Neural cell (in vitro differentiated cells): Measurements from ENCODE around the gene YPEL5. TPM values are rescaled to one million over a fixed set of nuclear protein-coding genes. Genes with fewer than 3 reads are reported as not detected.

Experiments used
- H2AFZ ChIP-seq: fragments of 200-600, 300-800 bp; sonication (generic), shearing (Covaris generic); 2 replicates; pipeline ENCODE4 v1.6.0; 2014; ENCODE audit warnings: low read depth, mild to moderate bottlenecking, antibody characterized with exemption, low read length, moderate library complexity
- H3F3A ChIP-seq: fragments of 200-600 bp; shearing (Covaris generic); 2 replicates; pipeline ENCODE4 v1.6.1; 2016; ENCODE audit warnings: mild to moderate bottlenecking, moderate library complexity, mixed read lengths, antibody characterized with exemption, low read length; ENCODE audit not compliant: insufficient read depth, poor library complexity, severe bottlenecking
- H3K27ac ChIP-seq: fragments of 200-600, 300-800 bp; sonication (generic), shearing (Covaris generic); 2 replicates; pipeline ENCODE4 v1.5.1; 2014; ENCODE audit warnings: mild to moderate bottlenecking, low read length, moderate library complexity
- H3K27me3 ChIP-seq: fragments of 300-800, 200-600 bp; sonication (generic), shearing (Covaris generic); 2 replicates; pipeline ENCODE4 v1.6.0; 2014; ENCODE audit warnings: mild to moderate bottlenecking, low read depth, low read length, moderate library complexity; ENCODE audit not compliant: insufficient read depth
- H3K36me3 ChIP-seq: fragments of 300-800, 200-600 bp; sonication (generic), shearing (Covaris generic); 2 replicates; pipeline ENCODE4 v1.5.1; 2014; ENCODE audit warnings: mild to moderate bottlenecking, antibody characterized with exemption, low read length, moderate library complexity; ENCODE audit not compliant: insufficient read depth
- H3K4me2 ChIP-seq: fragments of 300-800, 200-600 bp; sonication (generic), shearing (Covaris generic); 2 replicates; pipeline ENCODE4 v1.6.0; 2014; ENCODE audit warnings: mild to moderate bottlenecking, low read length
- H3K4me3 ChIP-seq: fragments of 300-800, 200-600 bp; sonication (generic), shearing (Covaris generic); 2 replicates; pipeline ENCODE4 v1.5.1; 2014; ENCODE audit warnings: mild to moderate bottlenecking, low read length, moderate library complexity
- H3K79me2 ChIP-seq: fragments of 200-600 bp; shearing (Covaris generic); replicated peaks from 2 replicates; pipeline ENCODE4 v1.6.0; 2014; ENCODE audit warnings: mild to moderate bottlenecking, low read length, moderate library complexity; ENCODE audit not compliant: insufficient read depth
- H3K9ac ChIP-seq: fragments of 300-800, 200-600 bp; sonication (generic), shearing (Covaris generic); 2 replicates; pipeline ENCODE4 v1.6.1; 2016; ENCODE audit warnings: mild to moderate bottlenecking, low read length, mixed read lengths
- H3K9me2 ChIP-seq: fragments of 200-600 bp; shearing (Covaris generic); 2 replicates; pipeline ENCODE4 v1.6.1; 2016; ENCODE audit warnings: mild to moderate bottlenecking, low read length, mixed read lengths; ENCODE audit not compliant: insufficient read depth
- H3K9me3 ChIP-seq: fragments of 200-600, 300-800 bp; sonication (generic), shearing (Covaris generic); 2 replicates; pipeline ENCODE4 v1.6.1; 2016; ENCODE audit warnings: mild to moderate bottlenecking, mixed run types, low read length, moderate library complexity, mixed read lengths
- H4K20me1 ChIP-seq: fragments of 200-600 bp; shearing (Covaris generic); 2 replicates; pipeline ENCODE4 v1.6.1; 2016; ENCODE audit warnings: mild to moderate bottlenecking, mixed run types; ENCODE audit not compliant: insufficient read depth
- CTCF ChIP-seq: fragments of 450-650 bp; IDR thresholded peaks from 2 replicates; pipeline ENCODE4 v1.5.1; 2014; ENCODE audit warnings: antibody characterized with exemption, mild to moderate bottlenecking, moderate library complexity; ENCODE audit not compliant: poor library complexity, severe bottlenecking
- EP300 ChIP-seq: fragments of 450-650 bp; conservative IDR thresholded peaks from 2 replicates; pipeline ENCODE4 v1.6.1; 2014; ENCODE audit warnings: antibody characterized with exemption, mild to moderate bottlenecking, moderate library complexity; ENCODE audit not compliant: poor library complexity, severe bottlenecking
- EZH2 ChIP-seq: fragments of 200-600, 300-800 bp; shearing (Covaris generic), sonication (generic); IDR thresholded peaks from 2 replicates; pipeline ENCODE4 v1.6.1; 2014; ENCODE audit warnings: antibody characterized with exemption, low read length, borderline replicate concordance, mild to moderate bottlenecking; ENCODE audit not compliant: insufficient read depth, poor library complexity, severe bottlenecking
- MXI1 ChIP-seq: fragments of 450-650 bp; conservative IDR thresholded peaks from 2 replicates; pipeline ENCODE4 v1.6.1; 2014; ENCODE audit warnings: antibody characterized with exemption, mild to moderate bottlenecking; ENCODE audit not compliant: poor library complexity, severe bottlenecking
- POLR2AphosphoS5 ChIP-seq: IDR thresholded peaks from 2 replicates; pipeline ENCODE4 v1.6.1; 2012
- RAD21 ChIP-seq: fragments of 450-650 bp; conservative IDR thresholded peaks from 2 replicates; pipeline ENCODE4 v1.6.1; 2014; ENCODE audit warnings: antibody characterized with exemption, mild to moderate bottlenecking, moderate library complexity
- REST ChIP-seq: IDR thresholded peaks from 2 replicates; pipeline ENCODE4 v1.6.1; 2012; ENCODE audit warnings: borderline replicate concordance
- SMC3 ChIP-seq: fragments of 450-650 bp; conservative IDR thresholded peaks from 2 replicates; pipeline ENCODE4 v1.6.1; 2014; ENCODE audit warnings: antibody characterized with exemption, mild to moderate bottlenecking, moderate library complexity; ENCODE audit not compliant: poor library complexity
- TAF1 ChIP-seq: IDR thresholded peaks from 2 replicates; pipeline ENCODE4 v1.6.1; 2012; ENCODE audit warnings: low read depth
- polyA plus RNA-seq: library from polyadenylated mRNA; depleted of rRNA; stranded (reverse); fragments of >200 nt; gene quantifications from 2 replicates; pipeline ENCODE4 v1.2.3, GENCODE V29; 2014
- small RNA-seq, 3 experiments: library from RNA; depleted of rRNA; stranded (forward); fragments of <200 nt; gene quantifications; one replicate each; pipeline ENCODE3, GENCODE V24; 2012

The YPEL5 gene
- polyA plus RNA-seq, 1 donor from 2014 or later, result 130 TPM

GRCh38 chr2:30208453-30208852 lies 61.6 kb downstream of the YPEL5 start:
- Histone ChIP-seq H2AFZ (no peak overlapping the region), H3K9me2 (no peaks in the 10 kb centered on the region), H3F3A (no peaks in the 10 kb centered on the region), H3K9me3 (no peaks in the 10 kb centered on the region), H3K9ac (no peak overlapping the region), H3K27me3 (no peaks in the 10 kb centered on the region), H3K4me2 (no peak overlapping the region), H4K20me1 (no peaks in the 10 kb centered on the region), H3K79me2 (no peaks in the 10 kb centered on the region), H3K36me3 (no peaks in the 10 kb centered on the region), H3K4me3 (no peak overlapping the region), H3K27ac (no peak overlapping the region)
- TF ChIP-seq RAD21 (peak; percentile 97), SMC3 (peak; percentile 98), TAF1 (no peak), CTCF (peak; percentile 95)

GRCh38 chr2:30209227-30209626 lies 62.4 kb downstream of the YPEL5 start:
- Histone ChIP-seq H3K4me3 (no peak overlapping the region), H3K79me2 (no peaks in the 10 kb centered on the region), H3F3A (no peaks in the 10 kb centered on the region), H3K9me3 (no peaks in the 10 kb centered on the region), H3K9ac (no peak overlapping the region), H3K36me3 (no peaks in the 10 kb centered on the region), H4K20me1 (no peaks in the 10 kb centered on the region), H3K27ac (no peak overlapping the region), H2AFZ (no peak overlapping the region), H3K9me2 (no peaks in the 10 kb centered on the region), H3K27me3 (no peaks in the 10 kb centered on the region), H3K4me2 (no peak overlapping the region)
- TF ChIP-seq SMC3 (no peak), REST (no peak), RAD21 (no peak), EZH2 (no peak), TAF1 (no peak), CTCF (no peak), POLR2AphosphoS5 (no peak), EP300 (no peak), MXI1 (no peak)

Small RNAs within 50 kb of the gene (small RNA-seq; reads per million reads assigned to genes)
- gene SNORA10B, result 0 to 0.03 (median 0) reads per million in 3 experiments

Other genes starting within 250 kb of the YPEL5 start
- gene ALK, start 225.4 kb upstream of the YPEL5 start, polyA plus RNA-seq, result 7.1 and 10.1 TPM in 2 replicates
- gene LBH, start 84.5 kb downstream of the YPEL5 start, polyA plus RNA-seq, result 345 and 456 TPM in 2 replicates